ENCODE measurements around the gene RFNG.

The RFNG gene

DNA sequence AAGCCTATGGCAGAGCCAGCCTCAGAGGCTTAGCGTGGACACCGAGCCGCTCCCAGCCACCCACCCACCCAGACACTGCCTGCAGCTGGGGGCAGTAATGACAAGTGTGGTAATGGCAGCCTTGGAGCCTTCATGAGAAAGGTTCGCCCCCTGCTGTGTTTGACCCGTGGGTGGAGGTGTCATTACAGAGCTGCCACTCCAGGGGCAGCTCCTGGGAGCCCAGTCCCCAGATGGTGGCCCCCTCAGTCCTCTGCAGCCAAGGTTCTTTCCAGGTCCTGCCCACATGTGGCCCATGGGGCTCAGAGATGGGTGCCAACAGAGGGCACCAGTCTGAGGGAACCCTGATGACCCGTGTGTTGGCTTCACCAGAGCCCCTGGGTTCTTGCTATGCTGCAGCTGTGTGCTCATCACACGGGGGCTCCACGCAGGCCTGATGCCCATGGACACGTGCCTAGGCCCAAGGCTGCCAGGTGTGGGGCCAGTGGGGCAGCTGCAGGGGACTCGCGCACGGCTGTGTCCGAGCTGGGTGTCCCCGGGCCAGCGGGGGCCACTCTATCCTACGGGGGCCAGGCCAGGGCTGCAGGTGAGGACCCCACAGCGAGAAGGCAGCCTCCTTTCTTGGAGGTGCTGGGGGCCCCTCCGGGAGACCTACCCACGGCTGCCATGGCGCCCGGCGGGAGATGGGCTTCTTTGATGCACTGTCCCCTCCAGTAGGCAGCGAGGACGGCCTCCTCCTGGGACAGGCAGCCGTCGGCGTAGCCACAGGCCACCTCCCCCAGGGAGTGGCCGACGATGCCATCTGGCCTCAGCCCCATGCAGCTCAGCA is 38.3 kb upstream of the RFNG start:
- DNase-seq: no peak

DNA sequence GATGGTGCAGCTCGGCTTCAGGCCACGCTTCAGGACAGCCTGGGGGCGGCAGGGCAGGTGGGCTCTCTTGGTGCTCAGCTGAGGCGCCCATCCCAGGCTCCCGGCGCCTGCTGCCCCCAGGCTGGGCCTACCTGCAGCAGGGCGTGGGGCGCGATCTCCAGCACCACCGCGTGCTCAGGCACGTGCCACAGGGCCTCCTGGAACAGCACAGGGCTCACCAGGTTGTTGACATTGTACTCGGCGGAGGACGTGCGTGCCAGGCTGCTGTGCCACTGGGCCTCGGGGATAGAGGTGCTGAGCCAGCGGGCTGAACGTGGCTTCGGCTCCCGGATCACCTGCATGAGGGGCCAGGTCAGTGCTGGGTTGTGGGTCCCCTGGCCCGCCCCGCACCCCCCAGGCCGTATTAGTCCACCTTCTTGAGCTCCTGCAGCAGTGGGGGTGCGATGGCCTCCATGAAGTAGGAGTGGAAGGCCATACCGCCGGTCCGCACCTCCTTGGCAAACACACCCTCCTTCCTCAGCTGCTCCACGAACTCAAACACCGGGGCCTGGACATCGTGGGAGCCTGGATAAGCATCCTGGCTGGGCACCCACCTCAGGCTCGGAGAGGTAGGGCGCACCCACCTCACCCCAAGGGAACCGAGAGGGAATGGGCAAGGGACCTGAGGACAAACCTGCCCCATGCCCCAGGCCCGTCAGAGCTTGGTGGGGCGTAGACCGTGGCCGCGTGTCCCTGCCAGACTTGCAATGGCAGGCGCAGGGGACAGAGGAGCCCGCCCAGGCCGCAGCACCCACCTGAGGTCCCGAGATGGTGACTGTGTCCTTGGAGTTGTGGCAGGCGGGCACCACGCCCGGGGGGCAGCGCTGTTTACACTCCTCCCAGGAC is 37.5 kb upstream of the RFNG start:
- DNase-seq: no peak

DNA sequence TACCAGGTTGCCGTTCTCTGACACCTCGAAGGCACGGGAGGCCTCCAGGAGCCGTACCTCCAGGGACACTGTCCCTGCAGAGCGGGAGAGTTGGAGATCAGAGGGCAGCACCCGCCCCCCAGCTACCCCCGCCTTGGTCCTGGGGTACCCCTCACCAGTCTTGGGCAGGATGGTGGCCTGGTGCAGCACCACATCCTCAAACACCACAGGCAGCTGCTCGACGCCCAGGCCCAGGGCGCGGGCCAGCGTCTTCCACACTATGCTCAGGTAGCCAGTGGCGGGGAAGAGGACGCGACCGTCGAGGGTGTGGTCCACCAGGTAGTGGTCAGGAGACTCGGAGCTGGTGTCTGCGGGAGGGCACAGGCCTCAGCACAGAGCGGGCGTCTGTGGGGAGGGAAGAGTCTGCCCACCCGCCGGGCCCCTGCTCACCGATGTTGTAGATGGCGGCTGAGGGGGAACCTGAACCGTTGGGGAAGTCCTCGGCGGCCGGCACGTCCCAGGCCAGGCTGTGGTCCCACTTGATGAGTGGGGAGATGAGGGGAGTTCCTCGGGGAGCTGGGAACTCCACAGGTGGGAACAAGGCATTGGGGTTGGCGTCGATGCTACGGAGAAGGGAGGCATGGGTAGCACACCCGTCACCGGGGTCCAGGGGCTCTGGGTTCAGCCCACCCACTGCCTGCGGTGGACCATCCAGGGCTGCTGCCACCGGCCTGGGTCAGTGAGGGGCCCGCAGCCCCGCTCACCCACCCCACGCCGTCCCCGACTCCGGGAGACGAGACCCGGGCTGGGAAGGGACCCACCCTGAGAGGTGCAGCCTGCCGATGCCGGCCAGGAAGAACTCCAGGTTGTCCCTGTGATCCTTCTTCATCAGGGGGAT is 36.6 kb upstream of the RFNG start:
- DNase-seq: no peak

DNA sequence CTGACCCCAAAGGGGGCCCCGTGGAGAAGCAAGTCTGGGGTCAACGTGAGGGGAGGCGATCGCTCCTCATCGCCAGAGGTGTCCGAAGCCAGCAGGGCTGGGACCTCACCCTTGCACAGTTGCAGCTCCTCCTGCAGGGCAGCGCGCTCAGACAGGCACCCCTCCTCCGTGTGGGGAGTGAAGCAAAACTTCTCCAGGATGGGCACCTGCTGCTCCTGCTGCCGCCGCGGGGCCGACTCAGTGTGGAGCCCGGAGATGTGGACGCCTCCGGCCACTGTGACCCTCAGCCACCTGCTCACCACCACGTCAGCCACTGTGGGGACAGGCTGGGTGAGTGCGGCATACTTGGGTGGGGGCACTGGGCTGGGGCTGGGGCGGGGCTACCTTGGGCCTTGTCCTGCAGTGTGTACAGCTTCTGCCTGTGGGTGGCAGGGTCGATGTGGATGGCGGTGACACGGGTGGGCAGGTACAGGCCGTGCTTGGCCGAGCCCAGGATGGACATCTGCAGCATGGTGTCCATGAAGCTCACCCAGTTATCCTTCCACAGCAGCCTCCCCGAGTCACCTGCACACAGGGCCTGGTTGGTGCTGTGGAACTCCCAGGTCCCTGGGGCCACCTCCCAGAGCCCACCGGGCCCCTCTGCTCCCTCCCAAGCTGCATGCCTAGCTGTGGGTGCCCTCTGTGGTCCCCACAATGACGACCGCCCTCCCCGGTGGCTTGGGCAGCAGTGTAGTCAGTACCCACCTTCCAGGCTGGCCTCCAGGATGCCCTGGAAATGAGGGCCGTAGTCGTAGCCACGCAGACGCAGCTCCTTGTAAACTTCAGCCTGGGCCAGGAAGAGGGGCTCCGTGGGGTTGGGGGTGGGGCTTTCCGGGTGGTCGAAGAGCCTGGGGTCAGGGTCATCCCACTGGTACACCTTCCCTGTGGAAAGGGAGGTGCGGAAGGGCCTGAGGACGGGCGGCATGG is 35.6 kb upstream of the RFNG start:
- DNase-seq: no peak

DNA sequence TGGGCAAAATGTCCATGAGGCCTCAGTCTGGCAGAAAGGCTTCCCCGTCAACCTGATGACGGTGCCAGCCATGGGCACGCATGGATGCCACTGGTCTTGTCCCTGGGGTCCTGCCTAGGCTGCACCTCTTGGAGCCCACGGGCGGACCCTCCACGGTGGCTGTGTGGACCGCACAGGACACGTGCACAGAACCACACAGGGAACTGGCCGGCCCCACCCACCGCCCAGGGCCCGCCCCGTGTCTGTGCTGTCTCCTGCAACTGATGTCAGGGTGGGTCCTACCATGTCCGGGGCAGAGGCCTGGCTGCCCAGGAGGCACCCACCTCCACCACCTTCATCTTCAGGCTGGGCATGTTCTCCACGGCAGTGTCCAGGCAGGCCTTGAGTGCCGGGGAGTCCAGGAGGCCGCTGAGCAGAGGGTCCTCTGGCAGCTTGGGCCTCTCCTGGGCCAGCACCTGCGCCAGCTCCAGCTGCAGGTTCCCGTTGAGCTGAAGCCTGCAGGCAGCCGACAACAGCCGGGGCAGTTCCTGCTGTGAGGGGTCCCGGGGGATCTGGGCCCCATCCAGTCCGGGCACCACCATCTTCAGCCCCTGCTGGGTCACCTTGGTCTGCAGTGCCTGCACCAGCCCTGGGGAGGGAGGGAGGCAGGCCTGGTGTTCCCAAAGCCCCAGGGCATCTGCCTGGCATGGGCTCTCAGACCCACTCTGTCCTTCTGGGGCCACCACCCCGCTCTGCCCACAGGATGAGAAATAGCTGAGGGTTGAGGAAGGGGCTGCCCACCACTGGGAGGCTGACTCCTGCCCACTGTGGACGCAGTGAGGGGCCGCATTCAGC is 34.5 kb upstream of the RFNG start:
- DNase-seq: no peak

GRCh38 chr17:82085031-82085861 is 33.6 kb upstream of the RFNG start:
- DNase-seq: no peak

DNA sequence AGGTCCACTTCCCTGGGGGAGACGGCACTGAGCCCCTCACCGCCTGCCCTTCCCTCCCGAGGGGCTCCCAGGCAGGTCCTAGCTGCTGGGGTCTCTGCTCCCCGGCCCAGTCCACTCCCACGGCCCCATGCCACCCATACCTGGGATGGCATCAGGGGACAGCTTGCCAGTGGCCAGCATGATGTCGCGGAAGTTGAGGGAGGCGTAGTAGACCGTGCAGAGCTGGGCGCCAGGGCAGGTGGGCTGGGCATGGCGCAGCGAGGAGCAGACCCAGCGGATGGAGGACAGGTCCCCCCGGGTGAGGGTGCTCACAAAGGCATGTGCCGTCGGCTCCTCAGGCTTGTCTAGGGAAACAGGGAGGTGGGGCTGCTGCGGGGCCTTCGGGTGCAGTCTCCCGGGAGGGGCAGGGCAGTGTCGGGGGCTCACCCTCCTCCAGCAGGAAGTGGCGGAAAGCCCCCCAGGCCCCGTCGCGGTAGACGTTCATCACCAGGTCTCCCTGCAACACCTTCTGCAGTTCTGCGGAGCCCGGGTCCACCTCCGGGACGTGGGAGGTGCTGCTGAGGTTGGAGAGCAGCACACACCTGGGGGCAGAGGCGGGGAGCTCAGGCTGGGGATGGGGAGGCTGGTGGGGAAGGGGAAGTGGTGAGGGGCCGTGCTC is 32.9 kb upstream of the RFNG start:
- DNase-seq: no peak

- no peak for DNase-seq
These were observed 32.1 kb upstream of the RFNG start for GRCh38 chr17:82083533-82084359.

- no peak for DNase-seq
These were observed 31.4 kb upstream of the RFNG start for GRCh38 chr17:82083009-82083408.

- DNase-seq: no peak
These were observed 30.8 kb upstream of the RFNG start for GRCh38 chr17:82082456-82082855.

GRCh38 chr17:82081966-82082365 is 30.4 kb upstream of the RFNG start:
- no peak for DNase-seq

GRCh38 chr17:82081546-82081945 is 29.9 kb upstream of the RFNG start:
- no peak for DNase-seq

DNA sequence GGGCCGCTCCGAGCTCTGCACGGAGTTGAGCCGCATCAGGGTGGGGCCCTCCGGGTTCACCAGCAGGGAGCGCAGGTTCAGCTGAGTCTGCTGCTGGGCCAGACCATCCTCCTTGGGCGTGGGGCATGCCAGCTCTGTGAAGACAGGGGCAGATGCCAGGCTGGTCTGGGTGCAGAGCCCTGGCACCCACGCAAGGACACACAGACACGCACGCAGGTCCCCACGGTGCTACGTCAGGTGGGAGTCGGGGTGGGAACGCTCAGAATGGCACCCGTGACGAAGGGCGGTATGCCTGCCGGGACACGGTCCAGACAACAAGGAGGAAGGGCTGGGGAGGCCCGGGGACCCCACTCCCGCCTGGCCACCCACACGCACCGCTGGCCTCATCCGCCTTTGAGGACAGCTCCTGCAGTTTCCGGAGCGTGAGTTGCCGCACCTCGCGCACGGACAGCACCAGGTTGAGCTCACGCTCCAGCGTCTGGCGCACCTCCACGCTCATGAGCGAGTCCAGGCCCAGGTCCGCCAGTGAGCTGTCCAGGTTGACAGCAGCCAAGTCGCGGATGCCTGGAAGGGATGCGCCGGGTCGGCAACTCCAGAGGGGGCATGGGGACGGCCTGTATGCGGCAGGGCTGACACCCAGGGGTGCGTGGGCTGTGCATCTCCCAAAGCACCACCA is 29.3 kb upstream of the RFNG start:
- DNase-seq: no peak

- no peak for DNase-seq
These were observed 28.6 kb upstream of the RFNG start for GRCh38 chr17:82080048-82080788.

DNA sequence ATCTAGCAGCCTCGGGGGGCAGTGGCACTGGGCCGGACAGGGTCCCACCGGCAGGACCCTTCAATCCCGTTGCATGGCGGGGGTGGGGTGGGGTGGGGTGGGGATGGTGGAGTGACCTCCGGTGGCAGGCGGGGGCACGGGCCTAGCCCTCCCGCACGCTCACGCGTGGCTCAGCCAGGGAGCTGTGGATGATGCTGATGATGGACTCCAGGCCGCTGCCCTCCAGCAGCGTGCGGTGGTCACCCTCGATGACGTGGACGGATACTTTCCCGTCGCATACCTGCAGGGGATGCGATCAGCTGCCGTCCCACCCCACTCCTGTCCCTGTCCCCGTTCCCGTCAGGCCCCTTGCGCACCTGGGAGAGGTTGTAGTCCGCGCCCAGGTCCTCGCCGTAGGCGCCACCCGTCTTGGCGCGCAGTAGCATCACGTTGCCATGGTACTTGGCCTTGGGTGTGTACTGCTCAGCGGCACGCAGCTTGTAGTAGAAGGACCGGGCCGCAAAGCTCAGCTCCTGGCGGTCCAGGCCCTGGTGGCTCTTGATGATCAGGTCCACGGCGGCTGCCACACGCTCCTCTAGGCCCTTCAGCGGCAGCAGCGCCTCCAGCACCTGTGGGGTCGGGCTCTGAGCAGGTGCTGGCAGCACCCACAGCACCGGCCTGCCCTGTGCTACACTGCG is 27.5 kb upstream of the RFNG start:
- peak in 1 of 2 experiments; percentile 18 for DNase-seq

- no peak for DNase-seq
These were observed 26.8 kb upstream of the RFNG start for GRCh38 chr17:82078433-82078832.

Data from NCI-H2081 (cell line).